ENCODE data around the gene MYD88.

- TF ChIP-seq REST (IDR thresholded peaks at IDR 0.05; ENCODE audit: low read depth) (no peak), RAD21 (IDR thresholded peaks at IDR 0.05; ENCODE audit: low read depth) (no peak), EP300 (IDR thresholded peaks at IDR 0.05; ENCODE audit: borderline replicate concordance) (peak; percentile 5; the same call in 1 of the 2 replicates), EGR1 (IDR thresholded peaks at IDR 0.05) (no peak), TAF1 (IDR thresholded peaks at IDR 0.05; ENCODE audit: low read depth) (peak; percentile 75; the same call in 1 of the 2 replicates), TCF12 (IDR thresholded peaks at IDR 0.05; ENCODE audit: low read depth) (no peak; the same call in 1 of the 2 replicates), MAX (IDR thresholded peaks at IDR 0.05) (no peak), YY1 (IDR thresholded peaks at IDR 0.05; ENCODE audit: low read depth) (0 out of 2 replicates have a peak, but pooled peaks have one; percentile 34), CEBPB (IDR thresholded peaks at IDR 0.05) (no peak), FOXM1 (IDR thresholded peaks at IDR 0.05; ENCODE audit: borderline replicate concordance, low read depth) (peak; percentile 37; the same call in 1 of the 2 replicates), NFIC (IDR thresholded peaks at IDR 0.05) (no peak; the same call in 1 of the 2 replicates), TEAD4 (IDR thresholded peaks at IDR 0.05) (peak; percentile 3; the same call in 1 of the 2 replicates), CREB1 (IDR thresholded peaks at IDR 0.05; ENCODE audit: low read depth) (peak; percentile 44; the same call in 1 of the 2 replicates)
Observed at GRCh38 chr3:38136777-38137614, 1.5 kb upstream of the MYD88 start, which contains the start of gene ACAA1.
